ENCODE measurements around the gene CCDC33.

DNA sequence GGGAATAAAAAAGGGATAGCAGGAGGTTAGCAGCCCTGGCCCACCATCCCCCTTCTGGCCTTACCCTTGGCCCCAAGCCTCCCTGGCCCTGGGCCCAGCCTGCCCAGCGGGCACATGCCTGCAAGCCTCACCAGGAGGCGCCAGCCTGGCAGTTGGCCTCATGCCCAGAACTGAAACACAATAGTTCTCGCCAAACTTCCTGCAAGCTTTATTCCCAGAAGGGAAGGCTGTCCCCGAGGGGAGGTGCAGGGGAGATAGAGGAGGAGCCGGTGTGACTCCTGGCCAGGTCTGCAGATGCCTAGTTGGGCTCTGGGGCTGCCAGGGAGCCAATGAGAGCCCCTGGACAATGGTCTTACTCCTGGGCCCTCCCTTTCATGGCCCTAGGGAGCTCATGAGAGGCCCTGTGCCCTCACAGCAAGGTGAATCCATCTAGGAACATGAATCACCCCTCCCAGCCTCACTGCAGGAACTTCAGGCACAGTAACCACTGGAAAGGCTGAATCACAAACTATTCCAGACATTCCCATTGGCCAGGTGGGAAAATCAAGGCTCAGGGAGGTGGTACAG is 4.0 kb downstream of the CCDC33 start:
- TF ChIP-seq CTCF (IDR thresholded peaks at IDR 0.05; ENCODE audit: poor library complexity) (no peak), EZH2 (IDR thresholded peaks at IDR 0.05; ENCODE audit: borderline replicate concordance) (no peak)
